HEK293 (cell line): Measurements from ENCODE around the gene BORCS5.

Source experiments
- BCL11A ChIP-seq: fragments of 450-650 bp; formaldehyde crosslinking; IDR thresholded peaks from 2 replicates; pipeline ENCODE4 v1.5.1; 2016; ENCODE audit warnings: low read depth, missing biosample characterization, missing genetic modification characterization
- PRDM1 ChIP-seq: fragments of 450-650 bp; formaldehyde crosslinking; IDR thresholded peaks from 2 replicates; pipeline ENCODE4; 2016; ENCODE audit warnings: missing biosample characterization, missing genetic modification characterization
- REPIN1 ChIP-seq: fragments of 450-650 bp; formaldehyde crosslinking; IDR thresholded peaks from 2 replicates; pipeline ENCODE4 v1.5.1; 2017; ENCODE audit warnings: missing biosample characterization, missing genetic modification characterization, low read depth
- TRIM28 ChIP-seq: IDR thresholded peaks from 2 replicates; pipeline ENCODE4 v1.6.1; 2011; ENCODE audit warnings: low read length, control low read depth, borderline replicate concordance
- YY2 ChIP-seq: fragments of 450-650 bp; formaldehyde crosslinking; IDR thresholded peaks from 2 replicates; pipeline ENCODE4 v1.5.1; 2016; ENCODE audit warnings: missing biosample characterization, missing genetic modification characterization
- ZBTB1 ChIP-seq: fragments of 450-650 bp; formaldehyde crosslinking; IDR thresholded peaks from 2 replicates; pipeline ENCODE4 v1.5.1; 2016; ENCODE audit warnings: missing biosample characterization, missing genetic modification characterization
- ZBTB20 ChIP-seq: fragments of 450-650 bp; formaldehyde crosslinking; IDR thresholded peaks from 2 replicates; pipeline ENCODE4 v1.5.1; 2016; ENCODE audit warnings: missing biosample characterization, missing genetic modification characterization
- ZBTB21 ChIP-seq: fragments of 450-650 bp; formaldehyde crosslinking; IDR thresholded peaks from 2 replicates; pipeline ENCODE4 v1.5.1; 2017; ENCODE audit warnings: missing biosample characterization, missing genetic modification characterization
- ZEB2 ChIP-seq: fragments of 450-650 bp; formaldehyde crosslinking; IDR thresholded peaks from 2 replicates; pipeline ENCODE4 v1.5.1; 2016; ENCODE audit warnings: missing biosample characterization, missing genetic modification characterization
- ZFP41 ChIP-seq: fragments of 450-650 bp; formaldehyde crosslinking; IDR thresholded peaks from 2 replicates; pipeline ENCODE4 v1.5.1; 2016; ENCODE audit warnings: missing biosample characterization, missing genetic modification characterization, borderline replicate concordance
- ZNF112 ChIP-seq: fragments of 450-650 bp; formaldehyde crosslinking; IDR thresholded peaks from 2 replicates; pipeline ENCODE4 v1.5.0; 2017; ENCODE audit warnings: missing biosample characterization, missing genetic modification characterization
- ZNF133 ChIP-seq: fragments of 450-650 bp; formaldehyde crosslinking; IDR thresholded peaks from 2 replicates; pipeline ENCODE4 v1.5.1; 2016; ENCODE audit warnings: missing biosample characterization, missing genetic modification characterization
- ZNF140 ChIP-seq: fragments of 450-650 bp; formaldehyde crosslinking; IDR thresholded peaks from 2 replicates; pipeline ENCODE4 v1.5.1; 2016; ENCODE audit warnings: missing biosample characterization, missing genetic modification characterization
- ZNF157 ChIP-seq: fragments of 450-650 bp; formaldehyde crosslinking; IDR thresholded peaks from 2 replicates; pipeline ENCODE4 v1.5.1; 2016; ENCODE audit warnings: missing biosample characterization, missing genetic modification characterization
- ZNF19 ChIP-seq: fragments of 450-650 bp; formaldehyde crosslinking; IDR thresholded peaks from 2 replicates; pipeline ENCODE4; 2016; ENCODE audit warnings: missing biosample characterization, missing genetic modification characterization, low read depth
- ZNF302 ChIP-seq: fragments of 450-650 bp; formaldehyde crosslinking; IDR thresholded peaks from 2 replicates; pipeline ENCODE4 v1.5.1; 2016; ENCODE audit warnings: missing biosample characterization, missing genetic modification characterization, low read depth
- ZNF311 ChIP-seq: fragments of 450-650 bp; formaldehyde crosslinking; IDR thresholded peaks from 2 replicates; pipeline ENCODE4 v1.5.1; 2017; ENCODE audit warnings: missing biosample characterization, missing genetic modification characterization, borderline replicate concordance
- ZNF510 ChIP-seq: fragments of 450-650 bp; formaldehyde crosslinking; IDR thresholded peaks from 2 replicates; pipeline ENCODE4 v1.5.1; 2018; ENCODE audit warnings: mild to moderate bottlenecking, missing genetic modification characterization, missing biosample characterization; ENCODE audit not compliant: insufficient replicate concordance
- ZNF530 ChIP-seq: fragments of 450-650 bp; formaldehyde crosslinking; IDR thresholded peaks from 2 replicates; pipeline ENCODE4 v1.5.1; 2016; ENCODE audit warnings: low read depth, missing biosample characterization, missing genetic modification characterization
- ZNF544 ChIP-seq: fragments of 450-650 bp; formaldehyde crosslinking; IDR thresholded peaks from 2 replicates; pipeline ENCODE4 v1.5.0; 2017; ENCODE audit warnings: missing biosample characterization, missing genetic modification characterization
- ZNF549 ChIP-seq: fragments of 450-650 bp; IDR thresholded peaks from 2 replicates; pipeline ENCODE4 v1.5.1; 2018; ENCODE audit warnings: missing biosample characterization, missing genetic modification characterization, mild to moderate bottlenecking, inconsistent platforms, moderate library complexity
- ZNF600 ChIP-seq: fragments of 450-650 bp; formaldehyde crosslinking; IDR thresholded peaks from 2 replicates; pipeline ENCODE4 v1.5.1; 2016; ENCODE audit warnings: missing biosample characterization, missing genetic modification characterization
- ZNF660 ChIP-seq: fragments of 450-650 bp; IDR thresholded peaks from 2 replicates; pipeline ENCODE4 v1.5.1; 2018; ENCODE audit warnings: missing biosample characterization, mild to moderate bottlenecking, missing genetic modification characterization
- ZNF704 ChIP-seq: fragments of 450-650 bp; formaldehyde crosslinking; IDR thresholded peaks from 2 replicates; pipeline ENCODE4 v1.5.1; 2016; ENCODE audit warnings: missing biosample characterization, missing genetic modification characterization
- ZSCAN16 ChIP-seq: fragments of 450-650 bp; formaldehyde crosslinking; IDR thresholded peaks from 2 replicates; pipeline ENCODE4 v1.5.1; 2016; ENCODE audit warnings: missing biosample characterization, missing genetic modification characterization
- TF ChIP-seq, protein P1 (sequence below): fragments of 450-650 bp; formaldehyde crosslinking; IDR thresholded peaks from 2 replicates; pipeline ENCODE4 v1.5.1; 2016; ENCODE audit warnings: missing biosample characterization, missing genetic modification characterization
- TF ChIP-seq, protein P2 (sequence below): fragments of 450-650 bp; formaldehyde crosslinking; IDR thresholded peaks from 2 replicates; pipeline ENCODE4 v1.5.1; 2017; ENCODE audit warnings: missing biosample characterization, mild to moderate bottlenecking, missing genetic modification characterization, moderate library complexity
- TF ChIP-seq, protein P3 (sequence below): fragments of 450-650 bp; formaldehyde crosslinking; IDR thresholded peaks from 2 replicates; pipeline ENCODE4 v1.5.1; 2016; ENCODE audit warnings: missing biosample characterization, missing genetic modification characterization
- TF ChIP-seq, protein P4 (sequence below): fragments of 450-650 bp; formaldehyde crosslinking; IDR thresholded peaks from 2 replicates; pipeline ENCODE4; 2016; ENCODE audit warnings: missing biosample characterization, missing genetic modification characterization
- TF ChIP-seq, protein P5 (sequence below): fragments of 450-650 bp; formaldehyde crosslinking; IDR thresholded peaks from 2 replicates; pipeline ENCODE4 v1.5.1; 2016; ENCODE audit warnings: missing biosample characterization, missing genetic modification characterization
- TF ChIP-seq, protein P6 (sequence below): fragments of 450-650 bp; IDR thresholded peaks from 2 replicates; pipeline ENCODE4 v1.5.1; 2018; ENCODE audit warnings: missing biosample characterization, mild to moderate bottlenecking, missing genetic modification characterization

The BORCS5 gene

DNA sequence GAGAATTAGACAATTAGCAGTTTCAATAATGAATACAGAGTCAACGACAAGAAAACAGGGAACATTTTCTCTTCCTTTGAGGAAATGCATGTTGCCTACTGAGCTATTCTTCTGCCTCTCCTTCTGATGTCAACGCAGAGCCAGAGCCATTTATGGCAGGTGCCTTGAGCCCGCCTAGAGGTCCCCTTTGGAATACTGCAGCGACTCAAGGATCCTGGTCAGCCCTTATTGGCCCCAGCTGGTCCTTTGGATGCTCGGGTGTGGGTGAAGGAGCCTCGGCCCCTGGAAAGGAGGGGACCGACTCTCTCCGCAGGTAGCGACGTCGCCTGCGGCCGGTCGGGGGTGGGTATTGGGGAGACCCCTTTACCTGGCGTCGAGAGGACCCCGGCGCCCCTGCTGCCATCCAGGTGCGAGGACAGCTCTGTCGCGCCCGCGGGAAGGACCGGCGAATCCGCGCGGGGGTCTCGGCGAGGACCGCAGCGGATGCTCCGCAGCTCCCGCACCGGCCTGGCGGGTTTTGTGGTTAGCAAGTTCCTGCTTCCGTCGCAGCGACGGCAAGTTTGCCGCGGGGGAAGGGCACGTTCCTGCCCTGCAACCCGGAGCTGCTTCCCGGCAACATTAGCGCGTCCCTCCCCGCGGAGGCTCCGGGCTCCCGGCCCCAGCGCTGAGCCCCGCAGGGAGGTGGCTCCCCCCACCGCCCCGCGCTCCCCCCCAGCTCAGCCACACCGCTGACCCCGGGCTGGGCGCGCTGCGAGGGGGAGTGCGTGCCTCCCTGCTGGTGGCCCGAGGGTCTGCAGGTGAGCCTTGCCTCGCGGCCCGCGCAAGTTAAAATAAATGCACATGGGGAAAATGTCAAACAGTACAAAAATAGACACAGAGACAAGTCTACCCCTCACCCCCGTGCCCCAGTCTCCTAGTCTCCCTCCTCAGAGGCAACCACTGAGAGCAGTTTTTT is 6.9 kb upstream of the BORCS5 start, which contains the start of gene MANSC1 (continued):
- TF ChIP-seq PRDM1 (tag by site-specific recombination), result no peak
- TF ChIP-seq ZBTB1 (tag by site-specific recombination), result peak; percentile 93
- no peak for TF ChIP-seq BCL11A (tag by site-specific recombination)
- no peak for TF ChIP-seq ZSCAN16 (tag by site-specific recombination)
- TF ChIP-seq, protein P1, sequence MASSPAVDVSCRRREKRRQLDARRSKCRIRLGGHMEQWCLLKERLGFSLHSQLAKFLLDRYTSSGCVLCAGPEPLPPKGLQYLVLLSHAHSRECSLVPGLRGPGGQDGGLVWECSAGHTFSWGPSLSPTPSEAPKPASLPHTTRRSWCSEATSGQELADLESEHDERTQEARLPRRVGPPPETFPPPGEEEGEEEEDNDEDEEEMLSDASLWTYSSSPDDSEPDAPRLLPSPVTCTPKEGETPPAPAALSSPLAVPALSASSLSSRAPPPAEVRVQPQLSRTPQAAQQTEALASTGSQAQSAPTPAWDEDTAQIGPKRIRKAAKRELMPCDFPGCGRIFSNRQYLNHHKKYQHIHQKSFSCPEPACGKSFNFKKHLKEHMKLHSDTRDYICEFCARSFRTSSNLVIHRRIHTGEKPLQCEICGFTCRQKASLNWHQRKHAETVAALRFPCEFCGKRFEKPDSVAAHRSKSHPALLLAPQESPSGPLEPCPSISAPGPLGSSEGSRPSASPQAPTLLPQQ (tag by site-specific recombination), result peak; percentile 77
- no peak for TF ChIP-seq ZNF19
- TF ChIP-seq, protein P2, sequence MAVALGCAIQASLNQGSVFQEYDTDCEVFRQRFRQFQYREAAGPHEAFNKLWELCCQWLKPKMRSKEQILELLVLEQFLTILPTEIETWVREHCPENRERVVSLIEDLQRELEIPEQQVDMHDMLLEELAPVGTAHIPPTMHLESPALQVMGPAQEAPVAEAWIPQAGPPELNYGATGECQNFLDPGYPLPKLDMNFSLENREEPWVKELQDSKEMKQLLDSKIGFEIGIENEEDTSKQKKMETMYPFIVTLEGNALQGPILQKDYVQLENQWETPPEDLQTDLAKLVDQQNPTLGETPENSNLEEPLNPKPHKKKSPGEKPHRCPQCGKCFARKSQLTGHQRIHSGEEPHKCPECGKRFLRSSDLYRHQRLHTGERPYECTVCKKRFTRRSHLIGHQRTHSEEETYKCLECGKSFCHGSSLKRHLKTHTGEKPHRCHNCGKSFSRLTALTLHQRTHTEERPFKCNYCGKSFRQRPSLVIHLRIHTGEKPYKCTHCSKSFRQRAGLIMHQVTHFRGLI, result peak; percentile 65
- TF ChIP-seq ZFP41 (tag by site-specific recombination), result no peak
- TF ChIP-seq, protein P3, sequence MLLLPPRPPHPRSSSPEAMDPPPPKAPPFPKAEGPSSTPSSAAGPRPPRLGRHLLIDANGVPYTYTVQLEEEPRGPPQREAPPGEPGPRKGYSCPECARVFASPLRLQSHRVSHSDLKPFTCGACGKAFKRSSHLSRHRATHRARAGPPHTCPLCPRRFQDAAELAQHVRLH, result peak; percentile 91
- peak; percentile 74; the same call in 1 of the 2 replicates for TF ChIP-seq REPIN1 (tag by site-specific recombination)
- TF ChIP-seq ZNF157 (tag by site-specific recombination), result no peak
- peak; percentile 94 for TF ChIP-seq ZEB2 (tag by site-specific recombination)
- TF ChIP-seq ZBTB21, result no peak
- no peak for TF ChIP-seq ZNF530 (tag by site-specific recombination)
- TF ChIP-seq ZNF140 (tag by site-specific recombination), result no peak
- no peak for TF ChIP-seq ZNF311 (tag by site-specific recombination)
- no peak for TF ChIP-seq ZNF549
- 0 out of 2 replicates have a peak, but pooled peaks have one; percentile 12 for TF ChIP-seq ZNF660
- no peak for TF ChIP-seq ZNF704 (tag by site-specific recombination)
- peak; percentile 96 for TF ChIP-seq ZNF600
- TF ChIP-seq, protein P4, sequence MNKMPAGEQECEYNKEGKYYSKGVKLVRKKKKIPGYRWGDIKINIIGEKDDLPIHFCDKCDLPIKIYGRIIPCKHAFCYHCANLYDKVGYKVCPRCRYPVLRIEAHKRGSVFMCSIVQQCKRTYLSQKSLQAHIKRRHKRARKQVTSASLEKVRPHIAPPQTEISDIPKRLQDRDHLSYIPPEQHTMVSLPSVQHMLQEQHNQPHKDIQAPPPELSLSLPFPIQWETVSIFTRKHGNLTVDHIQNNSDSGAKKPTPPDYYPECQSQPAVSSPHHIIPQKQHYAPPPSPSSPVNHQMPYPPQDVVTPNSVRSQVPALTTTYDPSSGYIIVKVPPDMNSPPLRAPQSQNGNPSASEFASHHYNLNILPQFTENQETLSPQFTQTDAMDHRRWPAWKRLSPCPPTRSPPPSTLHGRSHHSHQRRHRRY (tag by site-specific recombination), result no peak
- TF ChIP-seq ZNF302 (tag by site-specific recombination), result no peak
- no peak for TF ChIP-seq ZNF133 (tag by site-specific recombination)
- no peak for TF ChIP-seq ZNF544 (tag by site-specific recombination)
- no peak for TF ChIP-seq ZNF112 (tag by site-specific recombination)
- no peak for TF ChIP-seq ZNF510 (tag by site-specific recombination)
- TF ChIP-seq, protein P5, sequence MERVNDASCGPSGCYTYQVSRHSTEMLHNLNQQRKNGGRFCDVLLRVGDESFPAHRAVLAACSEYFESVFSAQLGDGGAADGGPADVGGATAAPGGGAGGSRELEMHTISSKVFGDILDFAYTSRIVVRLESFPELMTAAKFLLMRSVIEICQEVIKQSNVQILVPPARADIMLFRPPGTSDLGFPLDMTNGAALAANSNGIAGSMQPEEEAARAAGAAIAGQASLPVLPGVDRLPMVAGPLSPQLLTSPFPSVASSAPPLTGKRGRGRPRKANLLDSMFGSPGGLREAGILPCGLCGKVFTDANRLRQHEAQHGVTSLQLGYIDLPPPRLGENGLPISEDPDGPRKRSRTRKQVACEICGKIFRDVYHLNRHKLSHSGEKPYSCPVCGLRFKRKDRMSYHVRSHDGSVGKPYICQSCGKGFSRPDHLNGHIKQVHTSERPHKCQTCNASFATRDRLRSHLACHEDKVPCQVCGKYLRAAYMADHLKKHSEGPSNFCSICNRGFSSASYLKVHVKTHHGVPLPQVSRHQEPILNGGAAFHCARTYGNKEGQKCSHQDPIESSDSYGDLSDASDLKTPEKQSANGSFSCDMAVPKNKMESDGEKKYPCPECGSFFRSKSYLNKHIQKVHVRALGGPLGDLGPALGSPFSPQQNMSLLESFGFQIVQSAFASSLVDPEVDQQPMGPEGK, result peak; percentile 95
- TF ChIP-seq YY2 (tag by site-specific recombination), result no peak
- peak; percentile 87; the same call in 1 of the 2 replicates for TF ChIP-seq ZBTB20 (tag by site-specific recombination)
- TF ChIP-seq, protein P6, sequence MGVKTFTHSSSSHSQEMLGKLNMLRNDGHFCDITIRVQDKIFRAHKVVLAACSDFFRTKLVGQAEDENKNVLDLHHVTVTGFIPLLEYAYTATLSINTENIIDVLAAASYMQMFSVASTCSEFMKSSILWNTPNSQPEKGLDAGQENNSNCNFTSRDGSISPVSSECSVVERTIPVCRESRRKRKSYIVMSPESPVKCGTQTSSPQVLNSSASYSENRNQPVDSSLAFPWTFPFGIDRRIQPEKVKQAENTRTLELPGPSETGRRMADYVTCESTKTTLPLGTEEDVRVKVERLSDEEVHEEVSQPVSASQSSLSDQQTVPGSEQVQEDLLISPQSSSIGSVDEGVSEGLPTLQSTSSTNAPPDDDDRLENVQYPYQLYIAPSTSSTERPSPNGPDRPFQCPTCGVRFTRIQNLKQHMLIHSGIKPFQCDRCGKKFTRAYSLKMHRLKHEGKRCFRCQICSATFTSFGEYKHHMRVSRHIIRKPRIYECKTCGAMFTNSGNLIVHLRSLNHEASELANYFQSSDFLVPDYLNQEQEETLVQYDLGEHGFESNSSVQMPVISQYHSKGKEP (tag by site-specific recombination), result peak; percentile 62; the same call in 1 of the 2 replicates
- TF ChIP-seq TRIM28, result no peak
